ENCODE measurements around the gene MAPRE3.

DNA sequence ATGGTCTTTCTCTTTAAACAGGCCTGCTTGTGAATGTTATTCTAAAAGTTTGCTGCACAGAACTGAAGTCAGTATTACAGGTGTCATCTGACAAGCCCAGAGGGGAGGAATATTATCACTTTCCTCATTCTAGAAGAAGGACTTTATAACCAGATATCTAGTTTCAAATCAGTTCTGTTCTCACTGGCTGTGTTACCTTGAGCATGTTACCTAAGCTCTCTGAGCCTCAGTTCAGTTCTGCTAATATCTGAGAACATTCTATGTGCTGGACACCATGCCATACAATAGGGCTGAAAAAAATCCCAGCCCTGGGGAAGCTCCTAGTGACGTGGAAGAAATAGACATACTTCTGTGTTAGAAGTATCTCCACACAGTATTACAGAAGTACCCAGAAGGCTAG, 27.9 kb downstream of the MAPRE3 start:
- TF ChIP-seq, protein P1, sequence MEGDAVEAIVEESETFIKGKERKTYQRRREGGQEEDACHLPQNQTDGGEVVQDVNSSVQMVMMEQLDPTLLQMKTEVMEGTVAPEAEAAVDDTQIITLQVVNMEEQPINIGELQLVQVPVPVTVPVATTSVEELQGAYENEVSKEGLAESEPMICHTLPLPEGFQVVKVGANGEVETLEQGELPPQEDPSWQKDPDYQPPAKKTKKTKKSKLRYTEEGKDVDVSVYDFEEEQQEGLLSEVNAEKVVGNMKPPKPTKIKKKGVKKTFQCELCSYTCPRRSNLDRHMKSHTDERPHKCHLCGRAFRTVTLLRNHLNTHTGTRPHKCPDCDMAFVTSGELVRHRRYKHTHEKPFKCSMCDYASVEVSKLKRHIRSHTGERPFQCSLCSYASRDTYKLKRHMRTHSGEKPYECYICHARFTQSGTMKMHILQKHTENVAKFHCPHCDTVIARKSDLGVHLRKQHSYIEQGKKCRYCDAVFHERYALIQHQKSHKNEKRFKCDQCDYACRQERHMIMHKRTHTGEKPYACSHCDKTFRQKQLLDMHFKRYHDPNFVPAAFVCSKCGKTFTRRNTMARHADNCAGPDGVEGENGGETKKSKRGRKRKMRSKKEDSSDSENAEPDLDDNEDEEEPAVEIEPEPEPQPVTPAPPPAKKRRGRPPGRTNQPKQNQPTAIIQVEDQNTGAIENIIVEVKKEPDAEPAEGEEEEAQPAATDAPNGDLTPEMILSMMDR (IDR thresholded peaks at IDR 0.05): no peak
- TF ChIP-seq POLR2A (IDR thresholded peaks at IDR 0.05) (no peak), POLR2AphosphoS5 (IDR thresholded peaks at IDR 0.05) (no peak)
